Left kidney (tissue), 8 donors: ENCODE data around the gene USP35. TPM values are rescaled to one million over a fixed set of nuclear protein-coding genes. Genes with fewer than 3 reads are reported as not detected.
A peak's percentile ranks its signal among the peaks of the same experiment; 100 is the strongest.

Source experiments
- DNase-seq: peaks from one replicate; pipeline ENCODE4 v3.0.0-alpha.2; 2013
- long read RNA-seq, 8 donors: transcript quantifications; one replicate each; lab custom pipeline, GENCODE V29; 2026
- polyA plus RNA-seq: library from polyadenylated mRNA; unstranded; fragments of 120-200 nt; gene quantifications from one replicate; pipeline ENCODE4 v1.2.1, GENCODE V29; 2013; ENCODE audit not compliant: insufficient read length

Gene USP35
- 4.9 TPM for polyA plus RNA-seq
- long read RNA-seq, donor 1, full-length matches to known transcripts, result 1 of 1 reads
- long read RNA-seq, donor 1, partial matches to known transcripts, result 0 of 1 reads
- long read RNA-seq, donor 1, other reads (novel, unspliced or antisense), result 0 of 1 reads
- long read RNA-seq, donor 2, result 0 reads
- long read RNA-seq, donor 3, result 0 reads
- long read RNA-seq, donor 4, result 0 reads
- long read RNA-seq, donor 5, result 0 reads
- long read RNA-seq, donor 6, full-length matches to known transcripts, result 1 of 1 reads
- long read RNA-seq, donor 6, partial matches to known transcripts, result 0 of 1 reads
- long read RNA-seq, donor 6, other reads (novel, unspliced or antisense), result 0 of 1 reads
- long read RNA-seq, donor 7, result 0 reads
- long read RNA-seq, donor 8, result 0 reads

GRCh38 chr11:78188286-78189173 is at the start of gene USP35, which contains the start of gene KCTD21:
Gene USP35 (plus strand): TSS chr11:78188919. CDS start chr11:78196246, 7,327 bp downstream.
Gene KCTD21 (minus strand): TSS chr11:78188626. CDS start chr11:78174554, 14,072 bp downstream.
- peak; percentile 95 for DNase-seq

DNA sequence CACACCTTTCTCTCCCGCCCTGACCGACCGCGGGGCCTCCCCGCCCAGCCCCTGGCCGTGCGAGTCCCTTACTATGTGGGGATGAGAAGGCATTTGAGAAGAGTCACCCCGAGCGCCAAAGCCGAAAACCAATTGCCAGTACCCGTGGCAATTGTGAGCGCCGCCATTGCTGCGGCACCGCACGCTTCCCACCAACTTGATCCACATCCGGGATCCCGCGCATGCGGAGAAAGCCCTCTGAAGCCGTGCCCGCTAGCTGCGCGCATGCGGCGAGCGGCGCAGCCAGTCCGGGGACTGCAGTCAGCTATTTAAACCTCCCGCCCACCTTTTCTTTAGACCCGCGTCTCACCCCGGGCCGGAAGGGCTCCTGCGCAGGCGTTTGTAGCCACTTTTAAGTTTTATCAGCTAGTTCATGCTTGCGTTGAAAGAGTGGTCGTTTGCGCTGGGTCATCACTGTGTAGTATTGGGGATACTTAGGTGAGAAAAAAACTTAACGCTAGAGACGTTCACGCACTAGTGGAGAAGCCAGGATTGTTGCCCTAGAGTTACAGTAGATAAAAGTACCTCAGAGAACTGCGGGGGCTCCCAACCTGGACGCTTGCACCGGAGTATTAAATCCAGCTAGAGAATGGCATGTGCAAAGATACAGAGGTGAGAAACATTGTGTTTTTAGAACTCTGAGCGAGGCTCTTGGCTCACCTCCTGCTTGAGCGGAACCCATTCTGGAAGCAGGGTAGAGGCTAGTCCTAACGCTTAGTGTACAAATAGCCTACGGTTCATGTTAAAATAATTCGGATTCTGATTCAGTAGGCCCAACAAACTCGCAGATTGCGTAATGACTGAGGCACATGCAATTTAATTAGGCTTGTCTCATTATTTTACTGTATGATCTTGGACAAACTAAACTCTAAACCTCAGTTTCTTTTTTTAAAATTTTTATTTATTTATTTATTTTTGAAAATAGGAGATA is 49.0 kb upstream of the USP35 start, which contains the start of gene ALG8:
ALG8 (minus strand) TSS at position 205 of the 970 bp plus-strand sequence; CDS start at position 167, 38 bp downstream.
- DNase-seq, result peak; percentile 94

DNA sequence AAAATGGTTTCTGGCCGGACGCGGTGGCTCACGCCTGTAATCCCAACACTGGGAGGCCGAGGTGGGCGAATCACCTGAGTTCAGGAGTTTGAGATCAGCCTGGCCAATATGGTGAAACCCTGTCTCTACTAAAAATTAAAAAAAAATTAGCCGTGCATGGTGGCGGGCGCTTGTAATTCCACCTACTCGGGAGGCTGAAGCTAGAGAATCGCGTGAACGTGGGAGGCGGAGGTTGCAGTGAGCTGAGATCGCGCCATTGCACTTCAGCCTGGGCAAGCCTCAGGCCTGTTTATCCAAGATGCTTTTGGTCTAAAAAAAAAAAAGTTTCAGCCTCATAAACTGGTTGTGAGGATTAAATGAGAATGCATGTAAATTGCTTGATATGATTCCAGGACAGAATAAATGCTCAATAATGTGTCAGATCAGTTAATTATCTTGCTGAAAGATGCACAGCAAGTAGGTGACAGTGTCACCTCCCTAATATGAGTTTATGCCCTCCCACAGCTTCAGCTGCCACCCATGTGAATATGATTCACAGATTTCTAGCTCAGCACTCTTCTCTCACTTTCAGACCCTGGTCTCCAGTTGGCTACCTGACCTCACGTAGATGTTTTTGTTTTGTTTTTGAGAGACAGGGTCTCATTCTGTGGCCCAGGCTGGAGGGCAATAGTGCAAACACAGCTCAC is 48.2 kb upstream of the USP35 start:
- no peak for DNase-seq

DNA sequence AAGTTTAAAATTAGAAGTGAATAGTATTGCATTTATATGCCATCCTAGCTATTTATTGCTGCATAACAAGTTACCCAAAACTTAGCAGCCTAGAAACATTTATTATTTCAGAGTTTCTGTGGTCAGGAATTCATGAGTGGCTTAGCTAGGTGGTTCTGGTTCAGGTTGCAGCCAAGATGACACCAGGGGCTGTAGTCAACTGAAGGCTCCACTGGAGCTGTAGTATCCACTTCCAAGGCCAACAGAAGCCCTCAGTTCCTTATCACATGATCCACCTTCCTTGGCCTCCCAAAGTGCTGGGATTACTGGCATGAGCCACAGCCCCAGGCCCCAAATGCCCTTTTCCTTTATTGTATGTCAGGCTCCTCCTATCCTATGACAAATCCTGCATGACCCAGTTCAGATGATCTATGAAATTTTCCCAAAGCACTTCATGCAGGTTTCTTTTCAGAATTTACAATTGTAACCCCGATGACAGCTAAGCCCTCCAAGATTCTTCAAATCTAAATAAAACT is 43.2 kb upstream of the USP35 start:
- DNase-seq, result no peak

DNA sequence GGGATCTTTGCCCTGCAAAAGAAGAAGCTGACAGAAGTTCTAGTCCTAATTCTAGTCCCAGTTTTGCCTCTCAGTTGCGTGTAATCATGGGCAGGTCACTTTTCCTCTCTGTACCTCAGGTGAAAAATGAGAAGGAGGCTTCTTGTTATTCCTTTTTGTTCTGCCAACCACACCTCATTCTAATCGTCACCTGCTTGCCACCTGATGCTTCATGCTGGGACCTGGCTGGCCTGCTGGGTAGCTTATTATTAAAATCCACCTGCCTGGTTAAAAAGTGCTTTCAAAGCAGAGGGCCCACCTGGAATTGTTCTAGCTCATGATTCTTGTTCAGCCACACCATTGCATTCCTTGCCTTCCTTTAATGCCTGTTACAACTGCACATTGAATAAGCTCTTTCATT is 40.9 kb upstream of the USP35 start:
- no peak for DNase-seq

DNA sequence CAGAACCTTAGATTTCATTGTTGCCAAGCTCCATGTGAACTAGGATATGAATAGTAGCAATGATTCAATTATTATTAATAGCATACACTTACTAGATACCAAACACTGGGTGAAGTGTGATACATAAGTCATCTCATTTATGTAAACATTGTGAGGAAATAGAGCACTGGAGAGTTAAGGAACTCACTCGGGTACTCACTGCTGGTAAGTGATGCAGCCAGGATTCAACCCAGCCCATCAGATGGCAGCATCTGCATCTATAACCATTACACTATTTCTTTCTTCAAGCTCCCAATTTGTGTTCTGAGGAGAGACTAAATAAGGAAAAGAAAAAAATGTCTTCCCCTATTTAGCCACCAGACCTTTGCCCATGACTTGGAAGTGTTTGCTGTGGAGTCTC is 39.1 kb upstream of the USP35 start:
- no peak for DNase-seq

DNA sequence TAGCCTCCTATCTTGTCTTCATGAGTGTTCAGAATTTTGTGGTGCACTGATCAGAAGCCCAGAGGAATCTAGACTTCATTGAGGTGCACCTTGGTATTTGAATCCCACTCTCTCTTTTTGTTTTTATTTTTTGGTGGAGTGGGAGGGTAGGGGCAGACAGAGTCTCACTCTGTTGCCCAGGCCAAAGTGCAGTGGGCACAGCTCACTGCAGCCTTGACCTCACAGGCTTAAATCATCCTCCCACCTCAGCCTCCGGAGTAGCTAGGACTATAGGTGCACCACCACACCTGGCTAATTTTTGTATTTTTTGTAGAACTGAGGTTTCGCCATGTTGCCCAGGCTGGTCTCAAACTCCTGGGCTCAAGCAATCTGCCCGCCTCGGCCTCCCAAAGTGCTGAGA is 38.4 kb upstream of the USP35 start:
- DNase-seq, result no peak

DNA sequence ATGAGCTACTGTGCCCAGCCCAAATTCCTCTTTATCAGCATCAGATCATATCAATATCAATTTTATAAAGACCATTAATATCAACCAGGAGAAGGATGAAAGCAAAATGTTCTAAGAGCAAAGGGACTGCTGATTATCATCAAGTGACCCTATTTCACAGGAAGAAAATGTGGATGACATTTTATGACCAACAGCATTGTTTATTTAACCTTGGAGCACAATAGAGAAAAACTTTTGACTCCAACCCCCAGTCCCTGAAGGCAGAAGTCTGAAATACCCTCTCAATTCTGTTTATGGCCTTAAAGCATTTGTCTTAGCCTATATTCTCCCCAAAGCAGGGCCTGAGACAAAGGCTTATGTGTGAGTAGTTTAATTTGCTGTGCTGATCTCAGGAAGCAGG is 38.0 kb upstream of the USP35 start:
- no peak for DNase-seq

- no peak for DNase-seq
Observed at GRCh38 chr11:78151804-78152203, 36.9 kb upstream of the USP35 start.

DNA sequence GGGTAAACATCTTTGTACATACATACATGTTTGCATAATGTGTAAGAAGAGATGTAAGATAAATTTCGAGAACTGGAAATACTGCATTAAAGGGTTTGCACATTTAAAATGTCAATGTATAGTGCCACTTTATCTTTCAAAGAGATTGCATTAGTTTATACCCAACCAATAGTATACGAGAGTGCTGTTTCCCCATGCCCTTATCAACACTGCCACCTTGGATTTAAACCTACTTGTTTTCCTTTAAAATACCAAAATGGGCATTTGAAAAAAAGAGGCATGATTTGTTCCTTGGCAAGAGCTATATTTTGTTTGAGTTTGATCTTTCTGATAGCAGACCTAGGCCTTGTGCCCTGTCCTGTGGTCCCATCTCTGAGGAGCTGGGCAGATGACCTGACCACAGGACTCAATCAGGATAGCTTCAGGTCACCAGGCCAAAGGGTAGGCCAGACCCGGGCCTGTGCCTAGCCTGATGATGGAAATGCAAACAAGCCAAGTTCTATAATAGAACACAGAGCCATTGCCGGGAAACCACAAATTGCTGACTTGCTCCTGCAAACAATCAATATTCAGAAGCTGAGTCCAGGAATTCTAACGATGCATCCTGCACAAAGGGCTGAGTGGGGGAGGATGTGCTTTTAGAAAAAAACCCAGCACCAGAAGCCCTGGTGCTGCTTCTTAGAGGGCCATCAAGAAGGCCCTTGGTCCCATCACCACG is 32.4 kb upstream of the USP35 start:
- no peak for DNase-seq

- no peak for DNase-seq
Observed at GRCh38 chr11:78158987-78159652, 29.6 kb upstream of the USP35 start.

- DNase-seq, result no peak
Observed at GRCh38 chr11:78160557-78160956, 28.2 kb upstream of the USP35 start.

DNA sequence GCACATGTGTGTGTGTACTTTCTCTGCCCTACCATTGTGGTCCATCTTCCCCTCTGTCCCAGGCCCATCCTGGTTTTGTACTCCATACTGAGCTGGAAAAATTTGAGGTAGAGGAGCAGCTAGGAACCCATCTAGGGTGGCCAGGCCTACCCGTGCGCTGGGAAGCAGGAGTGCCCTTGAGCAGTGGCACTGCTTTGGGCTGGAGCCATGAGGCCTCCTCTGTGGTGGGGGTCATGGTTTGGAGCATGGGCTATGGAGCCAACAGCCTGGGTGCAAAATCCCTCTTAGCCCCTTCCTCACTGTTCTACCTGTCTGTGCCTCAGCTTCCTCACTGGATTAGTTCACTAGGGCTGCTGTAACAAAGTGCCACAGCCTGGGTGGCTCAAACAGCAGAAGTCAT is 27.4 kb upstream of the USP35 start:
- no peak for DNase-seq

GRCh38 chr11:78161962-78162371 is 26.8 kb upstream of the USP35 start:
- no peak for DNase-seq

DNA sequence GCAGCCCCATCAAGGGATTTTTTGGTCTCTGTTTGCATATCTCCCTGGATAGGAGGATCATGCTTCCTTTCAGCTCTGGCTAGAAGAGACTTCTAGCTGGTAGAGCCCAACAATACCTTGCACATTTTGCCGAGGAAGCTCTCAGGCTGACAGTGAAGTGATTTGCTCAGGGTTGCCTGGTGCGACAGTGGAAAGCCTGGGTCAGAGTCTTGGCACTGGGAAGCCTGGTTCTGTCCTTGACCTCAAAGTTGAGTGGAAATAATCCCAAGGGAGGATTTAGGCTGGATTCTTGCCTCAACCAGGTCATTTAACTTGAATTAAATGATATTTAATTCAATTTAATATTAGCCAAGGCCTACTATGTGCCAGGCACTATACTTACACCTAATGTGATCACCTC is 24.9 kb upstream of the USP35 start:
- no peak for DNase-seq

DNA sequence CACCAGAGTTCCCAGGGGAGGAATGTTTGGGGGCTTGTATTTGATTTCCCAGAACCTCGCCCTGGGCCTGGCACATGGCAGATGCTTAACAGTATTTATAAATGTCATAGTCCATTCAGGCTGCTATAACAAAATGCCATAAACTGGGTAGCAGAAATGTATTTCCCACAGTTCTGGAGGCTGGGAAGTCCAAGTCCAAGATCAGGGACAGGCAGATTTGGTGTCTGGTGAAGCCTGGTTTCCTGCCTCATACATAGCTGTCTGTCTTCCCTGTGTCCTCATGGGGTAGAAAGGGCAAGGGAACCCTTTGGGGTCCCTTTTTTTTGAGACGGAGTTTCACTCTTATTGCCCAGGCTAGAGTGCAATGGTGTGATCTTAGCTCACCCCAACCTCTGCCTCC is 24.2 kb upstream of the USP35 start:
- DNase-seq, result no peak

GRCh38 chr11:78166855-78167469 is 21.8 kb upstream of the USP35 start:
- no peak for DNase-seq

DNA sequence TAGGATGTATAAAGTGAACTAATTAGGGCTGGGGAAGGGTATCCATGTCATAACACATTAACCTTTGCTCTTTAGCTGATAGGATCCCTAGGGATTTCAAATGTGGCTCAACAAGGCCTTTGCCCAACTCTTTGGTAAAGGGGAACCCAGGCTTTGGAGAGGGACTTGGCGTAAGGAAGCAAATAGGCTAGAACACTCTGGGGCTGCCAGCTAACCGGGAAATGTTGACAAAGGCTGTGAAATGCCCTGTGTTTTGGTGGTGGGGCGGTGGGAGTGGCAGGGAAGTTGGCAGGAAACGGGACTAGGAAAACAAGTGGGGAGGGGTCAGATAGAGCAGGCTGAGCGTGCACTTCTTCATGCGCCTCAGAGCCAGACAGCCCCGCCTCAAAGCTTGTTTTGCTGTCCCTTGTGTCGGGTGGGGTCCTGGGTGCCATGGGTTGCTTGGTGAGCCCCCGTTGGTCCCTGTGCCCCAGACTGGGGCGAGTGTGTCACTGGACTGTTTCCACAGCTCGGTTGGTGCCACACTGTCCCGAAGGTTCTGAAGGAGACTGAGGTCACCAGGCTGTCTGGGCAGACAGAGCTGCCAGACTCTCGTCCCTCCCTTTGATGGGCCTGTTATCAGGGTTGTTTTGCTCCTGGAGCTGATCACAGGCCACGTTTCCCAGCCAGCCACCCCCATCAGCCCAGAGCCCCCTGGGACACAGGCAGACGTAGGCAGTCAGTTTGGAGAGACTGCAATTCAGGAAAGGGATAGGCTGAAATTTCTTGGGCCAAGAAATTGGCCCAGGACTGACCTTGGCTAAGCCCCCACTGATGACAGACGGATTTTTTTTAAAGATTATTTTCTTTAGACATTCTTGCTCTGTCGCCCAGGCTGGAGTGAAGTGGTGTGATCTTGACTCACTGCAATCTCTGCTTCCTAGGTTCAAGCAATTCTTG is 19.9 kb upstream of the USP35 start:
- no peak for DNase-seq
